ENCODE data around the gene DGKB. TPM values are rescaled to one million over a fixed set of nuclear protein-coding genes. Genes with fewer than 3 reads are reported as not detected.
"Not testable (repeated sequence)": the region's sequence is repeated elsewhere in the genome, so short reads cannot be mapped to it uniquely, and the experiment has no call there.

Gene DGKB
- total RNA-seq, 1 donor from 2014 or later: 3.4 TPM

DNA sequence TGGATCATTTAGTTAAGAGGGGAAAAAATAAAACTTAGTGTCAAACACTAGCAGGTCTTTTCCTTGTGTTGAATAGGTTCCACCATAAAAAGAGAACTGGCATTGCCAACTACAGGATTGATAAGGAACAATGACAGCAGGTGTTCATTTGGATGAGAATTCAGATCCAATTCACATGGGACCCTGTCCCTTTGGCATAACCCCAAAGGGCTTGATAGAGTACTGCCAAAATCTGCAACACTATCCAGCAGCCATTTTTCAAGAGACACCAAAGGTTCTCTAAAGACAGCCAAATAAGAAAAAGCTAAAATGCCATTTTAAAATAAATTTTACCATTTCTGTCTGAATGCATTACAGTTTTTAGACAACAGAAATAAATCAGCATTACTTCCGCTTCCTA lies 422.3 kb downstream of the DGKB start:
- DNase-seq (ENCODE audit: extremely low spot score, unreplicated experiment): no peak
- TF ChIP-seq, protein P1, sequence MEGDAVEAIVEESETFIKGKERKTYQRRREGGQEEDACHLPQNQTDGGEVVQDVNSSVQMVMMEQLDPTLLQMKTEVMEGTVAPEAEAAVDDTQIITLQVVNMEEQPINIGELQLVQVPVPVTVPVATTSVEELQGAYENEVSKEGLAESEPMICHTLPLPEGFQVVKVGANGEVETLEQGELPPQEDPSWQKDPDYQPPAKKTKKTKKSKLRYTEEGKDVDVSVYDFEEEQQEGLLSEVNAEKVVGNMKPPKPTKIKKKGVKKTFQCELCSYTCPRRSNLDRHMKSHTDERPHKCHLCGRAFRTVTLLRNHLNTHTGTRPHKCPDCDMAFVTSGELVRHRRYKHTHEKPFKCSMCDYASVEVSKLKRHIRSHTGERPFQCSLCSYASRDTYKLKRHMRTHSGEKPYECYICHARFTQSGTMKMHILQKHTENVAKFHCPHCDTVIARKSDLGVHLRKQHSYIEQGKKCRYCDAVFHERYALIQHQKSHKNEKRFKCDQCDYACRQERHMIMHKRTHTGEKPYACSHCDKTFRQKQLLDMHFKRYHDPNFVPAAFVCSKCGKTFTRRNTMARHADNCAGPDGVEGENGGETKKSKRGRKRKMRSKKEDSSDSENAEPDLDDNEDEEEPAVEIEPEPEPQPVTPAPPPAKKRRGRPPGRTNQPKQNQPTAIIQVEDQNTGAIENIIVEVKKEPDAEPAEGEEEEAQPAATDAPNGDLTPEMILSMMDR (conservative IDR thresholded peaks at IDR 0.05): no peak
- Mint-ChIP-seq H3K27me3 (no peaks in the 10 kb centered on the region), H3K9me3 (no peaks in the 10 kb centered on the region), H3K4me1 (ENCODE audit: unreplicated experiment) (no peaks in the 10 kb centered on the region), H3K4me3 (no peak overlapping the region), H3K27ac (no peak overlapping the region), H3K36me3 (no peaks in the 10 kb centered on the region)

- DNase-seq (ENCODE audit: extremely low spot score, unreplicated experiment): no peak
- Mint-ChIP-seq H3K27me3 (no peaks in the 10 kb centered on the region), H3K27ac (no peak overlapping the region), H3K9me3 (peaks cover 4% of the 10 kb centered on the region), H3K4me1 (ENCODE audit: unreplicated experiment) (no peaks in the 10 kb centered on the region), H3K4me3 (no peak overlapping the region), H3K36me3 (no peaks in the 10 kb centered on the region)
- TF ChIP-seq, protein P1 (conservative IDR thresholded peaks at IDR 0.05): no peak
Measured at GRCh38 chr7:14478834-14479510, 423.6 kb downstream of the DGKB start.

DNA sequence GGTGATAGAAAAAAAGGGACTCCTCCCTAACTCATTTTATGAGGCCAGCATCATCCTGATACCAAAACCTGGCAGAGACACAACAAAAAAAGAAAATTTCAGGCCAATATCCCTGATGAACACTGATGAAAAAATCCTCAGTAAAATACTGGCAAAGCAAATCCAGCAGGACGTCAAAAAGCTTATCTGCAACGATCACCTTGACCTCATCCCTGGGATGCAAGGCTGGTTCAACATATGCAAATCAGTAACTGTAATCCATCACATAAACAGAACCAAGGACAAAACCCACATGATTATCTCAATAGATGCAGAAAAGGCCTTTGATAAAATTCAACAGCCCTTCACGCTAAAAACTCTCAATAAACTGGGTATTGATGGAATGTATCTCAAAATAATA lies 440.8 kb downstream of the DGKB start:
- not testable (repeated sequence) for H3K4me3 Mint-ChIP-seq; H3K9me3 Mint-ChIP-seq; H3K36me3 Mint-ChIP-seq; H3K4me1 Mint-ChIP-seq (ENCODE audit: unreplicated experiment); H3K27ac Mint-ChIP-seq; DNase-seq (ENCODE audit: extremely low spot score, unreplicated experiment); H3K27me3 Mint-ChIP-seq

- not testable (repeated sequence) for H3K9me3 Mint-ChIP-seq; H3K4me1 Mint-ChIP-seq (ENCODE audit: unreplicated experiment); H3K36me3 Mint-ChIP-seq; DNase-seq (ENCODE audit: extremely low spot score, unreplicated experiment); H3K27me3 Mint-ChIP-seq; H3K4me3 Mint-ChIP-seq; H3K27ac Mint-ChIP-seq
Measured at GRCh38 chr7:14458846-14459245, 443.7 kb downstream of the DGKB start.

DNA sequence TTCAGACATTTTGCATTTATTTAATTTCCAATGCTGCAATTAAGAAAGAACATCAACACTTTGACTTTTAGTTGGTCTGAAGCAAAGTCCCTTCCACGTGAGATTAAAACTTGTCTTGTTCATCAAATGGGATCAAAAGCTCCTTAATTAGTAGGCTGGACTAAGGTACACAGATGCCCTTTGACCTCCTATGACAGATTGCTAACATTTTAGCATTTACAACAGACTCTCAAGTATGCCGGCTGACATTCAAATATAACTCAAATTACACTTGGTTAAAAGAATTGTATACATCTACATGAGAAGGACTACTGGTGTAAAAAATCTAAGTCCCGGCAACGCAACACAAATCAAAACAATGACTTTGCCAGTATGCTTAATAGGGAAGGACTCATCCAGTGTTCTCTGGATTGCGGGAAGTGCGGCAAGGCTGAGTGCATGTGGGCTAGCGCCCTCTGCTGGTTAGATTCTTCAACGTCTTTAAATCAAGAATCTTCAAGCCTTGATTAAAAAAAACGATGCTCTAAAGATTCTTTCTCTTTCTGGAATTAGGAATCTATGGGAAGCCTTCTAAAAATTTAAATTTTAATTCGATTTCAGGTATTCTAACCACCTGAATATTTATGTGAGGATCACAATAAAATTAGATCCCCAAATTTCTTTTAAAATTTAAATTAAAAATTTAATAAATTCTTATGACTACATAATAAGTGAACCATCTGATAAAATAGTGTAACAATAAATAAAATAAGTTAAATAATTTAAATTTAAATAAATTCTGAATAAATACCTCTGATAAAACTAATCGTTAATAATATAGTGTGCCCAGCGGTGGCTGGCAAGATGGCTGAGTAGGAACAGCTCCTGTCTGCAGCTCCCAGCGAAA lies 444.7 kb downstream of the DGKB start:
- Mint-ChIP-seq H3K9me3 (no peaks in the 10 kb centered on the region), H3K4me3 (peak overlapping the region; percentile 71), H3K4me1 (ENCODE audit: unreplicated experiment) (peaks cover 4% of the 10 kb centered on the region), H3K27me3 (no peaks in the 10 kb centered on the region), H3K27ac (no peak overlapping the region), H3K36me3 (no peaks in the 10 kb centered on the region)
- DNase-seq (ENCODE audit: extremely low spot score, unreplicated experiment): no peak
- TF ChIP-seq, protein P1 (conservative IDR thresholded peaks at IDR 0.05): peak; percentile 97

- TF ChIP-seq, protein P1 (conservative IDR thresholded peaks at IDR 0.05): no peak
- Mint-ChIP-seq H3K27me3 (no peaks in the 10 kb centered on the region), H3K4me1 (ENCODE audit: unreplicated experiment) (no peaks in the 10 kb centered on the region), H3K9me3 (peaks cover 4% of the 10 kb centered on the region), H3K27ac (no peak overlapping the region), H3K36me3 (no peaks in the 10 kb centered on the region), H3K4me3 (no peak overlapping the region)
- no peak for DNase-seq (ENCODE audit: extremely low spot score, unreplicated experiment)
Measured at GRCh38 chr7:14449291-14449690, 453.3 kb downstream of the DGKB start.

Measured in type B pancreatic cell (in vitro differentiated cells).